ENCODE measurements around the gene WDR18. TPM values are rescaled to one million over a fixed set of nuclear protein-coding genes. Genes with fewer than 3 reads are reported as not detected.

The WDR18 gene
- polyA plus RNA-seq, 1 of the 3 experiments (the other 2 are of a cell fraction), result 47.9 TPM

GRCh38 chr19:960601-960938 lies 23.6 kb upstream of the WDR18 start:
- no peak overlapping the region for H3K9ac ChIP-seq
- peaks cover 7 to 8% of the 10 kb centered on the region in 2 experiments for H3K36me3 ChIP-seq (replicated peaks in 1 of 2; ENCODE audit: control insufficient read depth in 1 of 2, insufficient read depth in 2 of 2, low read length in 1 of 2)
- ChIA-PET CTCF (no interaction called here), POLR2A (no interaction called here)
- H3K4me2 ChIP-seq, result no peak overlapping the region
- H2AFZ ChIP-seq (ENCODE audit: low read depth), result no peak overlapping the region
- TF ChIP-seq TEAD4 (IDR thresholded peaks at IDR 0.05; ENCODE audit: borderline replicate concordance, insufficient read depth) (no peak), SMC3 (IDR thresholded peaks at IDR 0.05; ENCODE audit: low read depth, low read length) (no peak), PBX3 (IDR thresholded peaks at IDR 0.05) (no peak), RFX5 (IDR thresholded peaks at IDR 0.05; ENCODE audit: low read length) (no peak), MXI1 (IDR thresholded peaks at IDR 0.05; ENCODE audit: low read depth, low read length) (no peak), EP300 (IDR thresholded peaks at IDR 0.05; ENCODE audit: borderline replicate concordance in 1 of 2, low read depth in 1 of 2, low read length in 1 of 2) (no peak), MEF2A (IDR thresholded peaks at IDR 0.05; ENCODE audit: borderline replicate concordance, low read depth) (no peak), NRF1 (IDR thresholded peaks at IDR 0.05; ENCODE audit: low read depth, low read length) (no peak), EZH2phosphoT487 (IDR thresholded peaks at IDR 0.05; ENCODE audit: borderline replicate concordance, low read depth) (no peak), SIN3A (IDR thresholded peaks at IDR 0.05; ENCODE audit: borderline replicate concordance, low read depth, low read length) (no peak), JUND (IDR thresholded peaks at IDR 0.05) (no peak), RXRA (IDR thresholded peaks at IDR 0.05; ENCODE audit: borderline replicate concordance, low read depth) (no peak), TCF12 (IDR thresholded peaks at IDR 0.05) (no peak), RAD21 (IDR thresholded peaks at IDR 0.05; ENCODE audit: low read length) (no peak), ZBTB33 (IDR thresholded peaks at IDR 0.05; ENCODE audit: borderline replicate concordance, low read depth) (no peak), YY1 (IDR thresholded peaks at IDR 0.05; ENCODE audit: low read depth) (no peak), GATA2 (CRISPR knock-in tag; IDR thresholded peaks at IDR 0.05) (no peak), USF2 (IDR thresholded peaks at IDR 0.05; ENCODE audit: borderline replicate concordance, low read depth, low read length) (no peak), RCOR1 (IDR thresholded peaks at IDR 0.05; ENCODE audit: low read length) (no peak), ELF1 (IDR thresholded peaks at IDR 0.05) (no peak)
- H3K9me2 ChIP-seq, result no peaks in the 10 kb centered on the region
- DNase-seq, result no peak
- no peaks in the 10 kb centered on the region for H3K79me2 ChIP-seq (ENCODE audit: insufficient read depth)
- no peaks in the 10 kb centered on the region for H3K9me3 ChIP-seq
- H3F3A ChIP-seq (replicated peaks; ENCODE audit: insufficient read depth), result no peaks in the 10 kb centered on the region
- 97% methylated on average over 7 of the region's 8 CpGs for WGBS (ENCODE audit: low lambda C conversion rate)
- no peak overlapping the region for H3K4me3 ChIP-seq (ENCODE audit: low read depth in 2 of 2, low read length in 1 of 2)
- no peak overlapping the region for H3K27ac ChIP-seq (ENCODE audit: low read depth in 2 of 2, low read length in 1 of 2)
- no peaks in the 10 kb centered on the region for H3K27me3 ChIP-seq (ENCODE audit: insufficient read depth)
- H4K20me1 ChIP-seq (ENCODE audit: insufficient read depth), result peaks cover 2% of the 10 kb centered on the region; the same call in 1 of the 2 replicates
- peaks cover 5 to 17% of the 10 kb centered on the region in 2 experiments; a peak in 2 of 4 replicates for H3K4me1 ChIP-seq (ENCODE audit: control insufficient read depth in 1 of 2, insufficient read depth in 2 of 2, low read depth in 1 of 2, low read length in 1 of 2)

All from SK-N-SH (cell line).